Measurements from ENCODE around the gene NKPD1. TPM values are rescaled to one million over a fixed set of nuclear protein-coding genes. Genes with fewer than 3 reads are reported as not detected.

NKPD1 gene
- total and polyA plus RNA-seq, 2 experiments from 2014 or later: 2.9 to 3.3 TPM

DNA sequence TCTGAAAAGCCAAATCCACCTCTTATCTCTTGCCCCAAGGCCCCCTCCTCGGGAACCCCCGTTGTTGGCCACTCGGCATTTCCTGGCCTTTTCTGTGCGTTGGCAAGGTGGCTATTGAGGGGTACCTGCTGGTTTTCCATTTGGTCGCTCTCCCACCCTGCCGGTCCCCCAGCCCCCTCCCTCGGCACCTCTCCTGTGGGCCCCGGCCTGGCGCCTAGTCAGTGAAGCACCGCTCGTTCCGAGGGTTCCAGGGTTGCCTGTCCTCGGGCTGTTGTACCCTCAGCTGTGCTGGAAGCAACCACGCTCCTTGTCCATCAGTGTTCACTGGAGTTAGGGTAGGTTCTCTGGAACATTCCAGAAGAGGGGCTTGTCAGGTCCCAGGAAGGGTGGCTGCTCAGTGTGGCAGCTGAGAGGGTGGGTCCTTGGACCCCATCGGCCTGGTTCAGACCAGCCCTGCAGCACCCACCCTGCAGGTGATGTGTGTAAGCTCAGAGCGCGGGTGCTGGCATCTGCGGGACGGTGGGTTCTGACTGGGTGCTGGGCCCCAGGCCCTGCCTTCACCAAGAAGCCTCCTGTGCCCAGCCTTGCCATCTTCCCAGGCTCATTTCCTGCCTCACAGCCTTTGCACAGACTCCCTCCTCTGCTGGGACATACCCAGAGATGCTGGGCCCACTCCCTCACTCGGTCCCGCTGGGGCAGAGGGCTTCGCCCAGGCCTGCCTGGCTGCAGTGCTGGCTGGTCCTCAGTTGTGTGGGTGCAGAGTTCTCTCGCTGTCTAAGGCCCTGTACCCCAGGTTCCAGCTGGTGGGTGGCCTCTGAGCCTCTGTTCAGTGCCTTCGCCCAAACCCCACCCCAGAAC lies 21.3 kb downstream of the NKPD1 start:
- no peak overlapping the region for H3K4me3 ChIP-seq
- peaks cover 8% of the 10 kb centered on the region for H3K4me1 ChIP-seq (ENCODE audit: low read depth)
- H3K9me3 ChIP-seq (ENCODE audit: low read depth): no peaks in the 10 kb centered on the region
- peak overlapping the region; percentile 39 for H3K27ac ChIP-seq
- peaks cover 7% of the 10 kb centered on the region for H3K36me3 ChIP-seq
- no peak for DNase-seq (ENCODE audit: low read depth in 1 of 2, low spot score in 1 of 2)
- no peaks in the 10 kb centered on the region for H3K27me3 ChIP-seq
- TF ChIP-seq CTCF (IDR thresholded peaks at IDR 0.05; ENCODE audit: low read depth, low read length): no peak

DNA sequence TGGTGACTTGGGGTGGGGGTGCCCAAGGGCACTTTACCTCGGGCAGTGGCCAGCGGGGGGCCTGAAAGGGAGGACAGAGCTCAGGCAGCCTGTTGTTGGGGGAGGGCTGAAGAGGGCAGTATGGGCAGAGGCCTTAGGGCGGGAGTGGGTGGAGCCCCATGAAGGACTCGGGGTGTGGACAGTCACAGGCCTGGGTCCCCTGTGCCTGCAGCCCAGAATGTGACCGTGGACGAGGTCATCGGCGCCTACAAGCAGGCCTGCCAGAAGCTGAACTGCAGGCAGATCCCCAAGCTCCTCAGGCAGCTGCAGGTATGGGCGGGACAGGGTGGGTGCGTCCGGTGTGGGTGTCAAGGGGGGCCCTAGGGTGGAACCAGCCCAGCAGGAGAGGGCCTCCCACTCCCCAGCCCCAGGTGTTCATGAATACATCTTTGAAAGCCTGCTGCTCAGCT lies 22.5 kb downstream of the NKPD1 start:
- no peak for TF ChIP-seq CTCF (IDR thresholded peaks at IDR 0.05; ENCODE audit: low read depth, low read length)
- Histone ChIP-seq H3K4me3 (no peak overlapping the region), H3K27me3 (no peaks in the 10 kb centered on the region), H3K36me3 (peaks cover 7% of the 10 kb centered on the region), H3K27ac (peak overlapping the region; percentile 19), H3K4me1 (ENCODE audit: low read depth) (peaks cover 8% of the 10 kb centered on the region), H3K9me3 (ENCODE audit: low read depth) (no peaks in the 10 kb centered on the region)
- no peak for DNase-seq (ENCODE audit: low read depth in 1 of 2, low spot score in 1 of 2)

DNA sequence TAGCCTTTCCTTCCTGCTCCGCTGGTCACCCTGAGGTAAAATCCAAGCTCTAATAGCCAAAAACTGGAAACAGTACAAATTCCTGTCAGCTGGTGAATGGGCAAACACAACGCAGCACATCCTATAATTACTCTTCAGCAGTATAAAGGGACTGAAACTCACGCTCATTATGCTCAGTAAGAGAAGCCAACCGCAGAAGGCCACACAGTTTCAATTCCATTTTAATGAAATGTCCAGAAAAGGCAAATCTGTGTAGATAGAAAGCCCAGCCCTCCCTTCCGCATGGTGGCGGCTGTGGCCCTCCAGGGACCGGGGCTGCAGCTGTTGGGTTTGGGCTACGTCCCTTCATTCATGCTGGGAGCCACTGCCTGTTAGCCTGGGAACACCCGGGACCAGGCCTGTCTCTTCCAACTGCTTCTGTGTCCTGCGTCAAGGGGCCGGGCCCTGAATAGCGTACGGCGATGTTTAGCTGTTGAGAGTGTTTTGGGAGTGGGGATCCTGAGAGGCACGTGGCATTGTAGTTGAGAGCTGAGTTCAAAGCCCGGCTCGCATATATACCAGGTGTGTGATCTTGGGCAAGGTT lies 23.5 kb downstream of the NKPD1 start:
- H3K4me1 ChIP-seq (ENCODE audit: low read depth): peaks cover 8% of the 10 kb centered on the region
- no peak for TF ChIP-seq CTCF (IDR thresholded peaks at IDR 0.05; ENCODE audit: low read depth, low read length)
- peak overlapping the region; percentile 51 for H3K27ac ChIP-seq
- H3K36me3 ChIP-seq: peaks cover 3% of the 10 kb centered on the region
- no peak overlapping the region for H3K4me3 ChIP-seq
- H3K9me3 ChIP-seq (ENCODE audit: low read depth): no peaks in the 10 kb centered on the region
- peak in 1 of 2 donors; percentile 16 for DNase-seq (ENCODE audit: low read depth in 1 of 2, low spot score in 1 of 2)
- H3K27me3 ChIP-seq: no peaks in the 10 kb centered on the region

GRCh38 chr19:45136507-45137178 lies 24.1 kb downstream of the NKPD1 start:
- Histone ChIP-seq H3K9me3 (ENCODE audit: low read depth) (no peaks in the 10 kb centered on the region), H3K36me3 (no peaks in the 10 kb centered on the region), H3K4me3 (no peak overlapping the region), H3K27me3 (no peaks in the 10 kb centered on the region), H3K27ac (peak overlapping the region; percentile 51), H3K4me1 (ENCODE audit: low read depth) (peaks cover 8% of the 10 kb centered on the region)
- no peak for TF ChIP-seq CTCF (IDR thresholded peaks at IDR 0.05; ENCODE audit: low read depth, low read length)
- no peak for DNase-seq (ENCODE audit: low read depth in 1 of 2, low spot score in 1 of 2)

DNA sequence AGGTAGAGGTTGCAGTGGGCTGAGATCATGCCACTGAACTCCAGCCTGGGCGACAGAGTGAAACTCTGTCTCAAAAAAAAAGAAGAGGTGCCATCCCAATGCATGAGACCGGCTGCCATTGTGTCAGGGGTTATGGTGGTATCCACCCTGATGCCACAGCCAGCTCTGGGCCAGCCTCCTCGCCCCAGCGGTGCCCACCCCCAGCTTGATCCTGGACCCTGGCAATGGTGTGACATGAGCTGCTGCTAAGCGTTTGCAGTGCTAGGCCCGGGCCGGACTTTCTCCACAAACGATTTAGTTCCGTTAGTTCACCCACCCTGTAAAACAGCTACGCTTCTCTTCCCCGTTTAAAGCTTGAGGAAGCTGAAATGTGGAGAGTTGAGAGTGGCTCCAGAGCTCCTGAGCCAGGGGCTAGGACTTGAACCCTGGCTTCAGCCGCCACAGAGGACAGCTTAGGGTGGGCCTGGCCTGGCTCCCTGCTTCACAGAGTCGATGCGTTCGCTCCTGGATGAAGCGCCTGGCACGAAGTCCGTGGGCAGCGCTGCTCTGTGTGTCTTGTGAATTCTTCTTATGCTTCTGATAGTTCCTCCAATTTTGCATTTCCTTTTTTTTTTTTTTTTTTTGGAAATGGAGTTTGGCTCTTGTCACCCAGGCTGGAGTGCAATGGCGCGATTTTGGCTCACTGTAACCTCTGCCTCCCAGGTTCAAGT lies 25.5 kb downstream of the NKPD1 start:
- no peaks in the 10 kb centered on the region for H3K36me3 ChIP-seq
- H3K27me3 ChIP-seq: no peaks in the 10 kb centered on the region
- H3K27ac ChIP-seq: no peak overlapping the region
- no peak for DNase-seq (ENCODE audit: low read depth in 1 of 2, low spot score in 1 of 2)
- no peak overlapping the region for H3K4me3 ChIP-seq
- no peak for TF ChIP-seq CTCF (IDR thresholded peaks at IDR 0.05; ENCODE audit: low read depth, low read length)
- H3K9me3 ChIP-seq (ENCODE audit: low read depth): no peaks in the 10 kb centered on the region
- peaks cover 8% of the 10 kb centered on the region for H3K4me1 ChIP-seq (ENCODE audit: low read depth)
